ENCODE results near the gene UNC119.
"Not testable (repeated sequence)": the region's sequence is repeated elsewhere in the genome, so short reads cannot be mapped to it uniquely, and the experiment has no call there.

The UNC119 gene

GRCh38 chr17:28576758-28577465, 24.5 kb upstream of the UNC119 start, which contains the start of gene ALDOC:
Gene ALDOC, minus strand, starts transcription at chr17:28576895. Its CDS starts 1,363 bp downstream, at chr17:28575532.
- H3K4me3 ChIP-seq (replicated peaks; ENCODE audit: low read depth, low read length), result peak within 1 kb of the TSS; percentile 48
- peak; percentile 91 for DNase-seq (ENCODE audit: low read depth)
- TF ChIP-seq CTCF (IDR thresholded peaks at IDR 0.05; ENCODE audit: low read length, missing control alignments), result no peak

- not testable (repeated sequence) for H3K4me3 ChIP-seq (replicated peaks; ENCODE audit: low read depth, low read length); DNase-seq (ENCODE audit: low read depth)
Measured at GRCh38 chr17:28576016-28576415, 23.6 kb upstream of the UNC119 start.

DNA sequence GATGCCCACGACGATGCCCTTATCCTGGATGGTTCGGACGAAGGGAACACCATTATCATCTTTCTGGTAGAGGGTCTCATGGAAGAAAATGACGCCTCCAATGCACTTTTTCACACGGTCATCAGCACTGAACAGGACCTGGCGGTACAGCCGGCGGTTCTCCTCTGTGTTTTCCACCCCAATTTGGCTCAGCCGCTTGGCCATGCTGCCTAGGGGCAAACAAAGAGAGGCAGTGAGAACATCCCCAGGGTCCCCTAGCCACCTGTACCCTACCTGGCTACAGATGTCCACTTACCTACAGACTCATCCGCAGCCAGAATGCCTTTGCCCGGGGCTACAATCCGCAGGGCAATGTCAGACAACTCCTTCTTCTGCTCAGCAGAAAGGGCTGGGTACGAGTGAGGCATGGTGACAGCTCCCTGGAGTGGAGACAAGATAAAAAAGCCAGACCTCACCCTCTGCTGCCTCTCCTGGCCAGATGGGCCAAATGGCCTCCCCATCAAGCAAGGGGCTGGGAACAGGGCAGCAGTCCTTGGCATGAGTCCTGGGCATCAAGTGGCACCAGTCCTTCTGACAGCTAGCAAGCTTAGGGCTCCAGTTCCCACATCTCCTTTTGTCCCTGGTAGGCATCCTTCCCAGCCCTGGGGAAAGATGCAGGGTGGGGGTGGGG, 22.8 kb upstream of the UNC119 start:
- no peak overlapping the region for H3K4me3 ChIP-seq (replicated peaks; ENCODE audit: low read depth, low read length)

DNA sequence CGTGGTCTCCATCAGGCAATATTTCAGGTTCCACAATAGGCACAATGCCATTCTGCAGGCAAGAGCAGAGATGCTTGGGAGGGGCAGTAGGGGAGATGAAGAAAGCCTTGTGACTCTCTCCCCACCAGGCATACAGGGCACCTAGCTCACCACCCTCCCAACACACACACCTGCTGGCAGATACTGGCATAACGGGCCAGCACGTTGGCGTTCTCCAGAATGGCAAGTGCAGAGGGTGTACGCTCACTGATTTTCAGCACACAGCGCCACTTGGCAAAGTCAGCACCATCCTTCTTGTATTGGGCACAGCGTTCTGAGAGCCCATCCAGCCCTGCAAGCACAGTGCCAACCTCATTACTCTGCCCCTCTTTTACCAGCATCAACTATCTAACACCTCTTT, 22.1 kb upstream of the UNC119 start:
- H3K4me3 ChIP-seq (replicated peaks; ENCODE audit: low read depth, low read length), result no peak overlapping the region
- no peak for TF ChIP-seq CTCF (IDR thresholded peaks at IDR 0.05; ENCODE audit: low read length, missing control alignments)
- DNase-seq (ENCODE audit: low read depth), result no peak

More for the DNA sequence above, 22.8 kb upstream of the UNC119 start:
- DNase-seq (ENCODE audit: low read depth), result no peak
- TF ChIP-seq CTCF (IDR thresholded peaks at IDR 0.05; ENCODE audit: low read length, missing control alignments), result no peak

GRCh38 chr17:28573966-28574480, 21.6 kb upstream of the UNC119 start:
- no peak for DNase-seq (ENCODE audit: low read depth)
- H3K4me3 ChIP-seq (replicated peaks; ENCODE audit: low read depth, low read length), result no peak overlapping the region
- TF ChIP-seq CTCF (IDR thresholded peaks at IDR 0.05; ENCODE audit: low read length, missing control alignments), result no peak

GRCh38 chr17:28573521-28573920, 21.1 kb upstream of the UNC119 start:
- no peak overlapping the region for H3K4me3 ChIP-seq (replicated peaks; ENCODE audit: low read depth, low read length)
- DNase-seq (ENCODE audit: low read depth), result no peak
- TF ChIP-seq CTCF (IDR thresholded peaks at IDR 0.05; ENCODE audit: low read length, missing control alignments), result no peak

- no peak overlapping the region for H3K4me3 ChIP-seq (replicated peaks; ENCODE audit: low read depth, low read length)
- no peak for TF ChIP-seq CTCF (IDR thresholded peaks at IDR 0.05; ENCODE audit: low read length, missing control alignments)
- no peak for DNase-seq (ENCODE audit: low read depth)
Measured at GRCh38 chr17:28573040-28573380, 20.6 kb upstream of the UNC119 start.

All from fibroblast of pulmonary artery (primary cell).